CD4-positive, alpha-beta T cell treated with Interleukin-15 for 1 hour (primary cell): ENCODE results near the gene MAPK12.
A peak's percentile ranks its signal among the peaks of the same experiment; 100 is the strongest.

Source experiments
- DNase-seq: peaks from one replicate; pipeline ENCODE4 v3.0.0-alpha.2; 2020

Gene MAPK12

GRCh38 chr22:50264946-50265669 lies 3.6 kb upstream of the MAPK12 start:
- DNase-seq = no peak

- DNase-seq = no peak
Observed at GRCh38 chr22:50264104-50264745, 2.7 kb upstream of the MAPK12 start.

GRCh38 chr22:50262973-50263617 lies 1.6 kb upstream of the MAPK12 start:
- DNase-seq = no peak

GRCh38 chr22:50262460-50262911 lies 1.0 kb upstream of the MAPK12 start:
- no peak for DNase-seq

- no peak for DNase-seq
Observed at GRCh38 chr22:50260801-50261614, 475 bp downstream of the MAPK12 start.

GRCh38 chr22:50260434-50260800 lies 1.1 kb downstream of the MAPK12 start:
- DNase-seq = no peak

- no peak for DNase-seq
Observed at GRCh38 chr22:50259302-50259701, 2.2 kb downstream of the MAPK12 start.

- no peak for DNase-seq
Observed at GRCh38 chr22:50258361-50259292, 2.9 kb downstream of the MAPK12 start.

- no peak for DNase-seq
Observed at GRCh38 chr22:50257451-50258360, 3.8 kb downstream of the MAPK12 start.

- DNase-seq = no peak
Observed at GRCh38 chr22:50257041-50257440, 4.4 kb downstream of the MAPK12 start.

GRCh38 chr22:50256258-50256862 lies 5.1 kb downstream of the MAPK12 start:
- DNase-seq = no peak

- DNase-seq = no peak
Observed at GRCh38 chr22:50255607-50256006, 5.9 kb downstream of the MAPK12 start.

- DNase-seq = no peak
Observed at GRCh38 chr22:50255099-50255498, 6.4 kb downstream of the MAPK12 start.

- DNase-seq = no peak
Observed at GRCh38 chr22:50253941-50254340, 7.5 kb downstream of the MAPK12 start.

GRCh38 chr22:50253046-50253915 lies 8.2 kb downstream of the MAPK12 start:
- no peak for DNase-seq

- DNase-seq = peak; percentile 72
Observed at GRCh38 chr22:50252082-50253045, 9.1 kb downstream of the MAPK12 start.

- DNase-seq = no peak
Observed at GRCh38 chr22:50251477-50252081, 9.9 kb downstream of the MAPK12 start.
